AG08395 (cell line): Measurements from ENCODE around the gene SSBP2.

Experiments
- DNase-seq: peaks from one replicate; pipeline ENCODE4 v3.0.0; 2012; ENCODE audit warnings: mixed read lengths, low spot score

SSBP2 gene

GRCh38 chr5:81388169-81388568, 362.7 kb downstream of the SSBP2 start:
- no peak for DNase-seq

DNA sequence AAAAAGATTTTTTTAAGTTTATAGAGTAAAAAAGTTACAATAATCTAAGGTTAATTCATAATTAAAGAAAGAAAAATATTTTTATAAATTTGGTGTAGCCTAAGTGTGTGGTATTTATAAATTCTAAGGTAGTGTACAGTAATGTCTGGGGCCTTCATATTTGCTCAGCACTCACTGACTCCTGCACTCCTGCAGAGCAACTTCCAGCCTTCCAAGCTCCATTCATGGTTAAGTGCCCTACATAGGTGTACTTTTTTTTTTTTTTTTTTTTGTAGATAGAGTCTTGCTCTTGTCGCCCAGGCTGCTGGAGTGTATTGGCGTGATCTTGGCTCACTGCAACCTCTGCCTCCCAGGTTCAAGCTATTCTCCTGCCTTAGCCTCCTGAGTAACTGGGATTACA, 367.0 kb downstream of the SSBP2 start:
- no peak for DNase-seq

GRCh38 chr5:81371354-81371876, 379.5 kb downstream of the SSBP2 start:
- DNase-seq, result no peak

GRCh38 chr5:81370912-81371311, 380.0 kb downstream of the SSBP2 start:
- no peak for DNase-seq

- no peak for DNase-seq
These were observed 385.4 kb downstream of the SSBP2 start for GRCh38 chr5:81365541-81365940.

- DNase-seq, result no peak
These were observed 387.6 kb downstream of the SSBP2 start for GRCh38 chr5:81363093-81363871.
